ENCODE measurements around the gene COL9A3. TPM values are rescaled to one million over a fixed set of nuclear protein-coding genes. Genes with fewer than 3 reads are reported as not detected.

Gene COL9A3
- total RNA-seq, 1 donor from 2014 or later = 10.5 TPM

GRCh38 chr20:62843656-62844055 lies 26.8 kb downstream of the COL9A3 start:
- Histone ChIP-seq H2AFZ (replicated peaks) (no peak overlapping the region), H3K36me3 (no peaks in the 10 kb centered on the region), H3K27ac (no peak overlapping the region), H3K4me1 (peaks cover 6% of the 10 kb centered on the region), H3K9me3 (ENCODE audit: low read depth) (no peaks in the 10 kb centered on the region), H3K9ac (no peak overlapping the region), H3K4me3 (no peak overlapping the region), H4K20me1 (ENCODE audit: low read depth) (peaks cover 5% of the 10 kb centered on the region), H3K4me2 (no peak overlapping the region), H3K79me2 (ENCODE audit: low read depth) (no peaks in the 10 kb centered on the region), H3F3A (ENCODE audit: low read depth) (peaks cover 10% of the 10 kb centered on the region), H3K27me3 (no peaks in the 10 kb centered on the region)
- TF ChIP-seq EZH2phosphoT487 (IDR thresholded peaks at IDR 0.05) (no peak), EZH2 (IDR thresholded peaks at IDR 0.05) (no peak), CTCF (IDR thresholded peaks at IDR 0.05) (no peak)
- no peak for DNase-seq (ENCODE audit: low spot score)
- Mint-ChIP-seq H3K36me3 (peaks cover 25% of the 10 kb centered on the region), H3K27ac (no peak overlapping the region), H3K27me3 (ENCODE audit: insufficient read depth, low read depth) (peaks cover 2% of the 10 kb centered on the region), H3K4me3 (no peak overlapping the region), H3K9me3 (no peaks in the 10 kb centered on the region), H3K4me1 (peaks cover 8% of the 10 kb centered on the region)

GRCh38 chr20:62844182-62844581 lies 27.3 kb downstream of the COL9A3 start:
- H3K4me1 ChIP-seq = peaks cover 6% of the 10 kb centered on the region
- peaks cover 5% of the 10 kb centered on the region for H4K20me1 ChIP-seq (ENCODE audit: low read depth)
- H3K9me3 ChIP-seq (ENCODE audit: low read depth) = no peaks in the 10 kb centered on the region
- peaks cover 25% of the 10 kb centered on the region for H3K36me3 Mint-ChIP-seq
- H3K79me2 ChIP-seq (ENCODE audit: low read depth) = no peaks in the 10 kb centered on the region
- H3K27me3 Mint-ChIP-seq (ENCODE audit: insufficient read depth, low read depth) = peaks cover 2% of the 10 kb centered on the region
- peaks cover 10% of the 10 kb centered on the region for H3F3A ChIP-seq (ENCODE audit: low read depth)
- no peaks in the 10 kb centered on the region for H3K36me3 ChIP-seq
- H3K4me2 ChIP-seq = no peak overlapping the region
- no peaks in the 10 kb centered on the region for H3K9me3 Mint-ChIP-seq
- no peak overlapping the region for H2AFZ ChIP-seq (replicated peaks)
- H3K4me3 ChIP-seq = no peak overlapping the region
- TF ChIP-seq EZH2 (IDR thresholded peaks at IDR 0.05) (no peak), EZH2phosphoT487 (IDR thresholded peaks at IDR 0.05) (no peak), CTCF (IDR thresholded peaks at IDR 0.05) (no peak)
- no peak for DNase-seq (ENCODE audit: low spot score)
- H3K4me1 Mint-ChIP-seq = peaks cover 8% of the 10 kb centered on the region
- no peak overlapping the region for H3K9ac ChIP-seq
- H3K27ac Mint-ChIP-seq = no peak overlapping the region
- no peak overlapping the region for H3K4me3 Mint-ChIP-seq
- no peaks in the 10 kb centered on the region for H3K27me3 ChIP-seq
- H3K27ac ChIP-seq = no peak overlapping the region

GRCh38 chr20:62845416-62846160 lies 28.7 kb downstream of the COL9A3 start:
- no peak overlapping the region for H3K4me2 ChIP-seq
- Mint-ChIP-seq H3K36me3 (peaks cover 29% of the 10 kb centered on the region), H3K4me1 (peaks cover 5% of the 10 kb centered on the region), H3K27ac (no peak overlapping the region), H3K9me3 (no peaks in the 10 kb centered on the region), H3K27me3 (ENCODE audit: insufficient read depth, low read depth) (peaks cover 2% of the 10 kb centered on the region), H3K4me3 (no peak overlapping the region)
- no peak overlapping the region for H2AFZ ChIP-seq (replicated peaks)
- no peak for TF ChIP-seq CTCF (IDR thresholded peaks at IDR 0.05)
- no peak for TF ChIP-seq EZH2 (IDR thresholded peaks at IDR 0.05)
- no peak for TF ChIP-seq EZH2phosphoT487 (IDR thresholded peaks at IDR 0.05)
- no peaks in the 10 kb centered on the region for H3K79me2 ChIP-seq (ENCODE audit: low read depth)
- H3K36me3 ChIP-seq = no peaks in the 10 kb centered on the region
- H3K9me3 ChIP-seq (ENCODE audit: low read depth) = no peaks in the 10 kb centered on the region
- H4K20me1 ChIP-seq (ENCODE audit: low read depth) = peaks cover 4% of the 10 kb centered on the region
- H3K27ac ChIP-seq = no peak overlapping the region
- DNase-seq (ENCODE audit: low spot score) = no peak
- H3F3A ChIP-seq (ENCODE audit: low read depth) = peaks cover 10% of the 10 kb centered on the region
- H3K4me3 ChIP-seq = no peak overlapping the region
- peaks cover under 1% of the 10 kb centered on the region for H3K4me1 ChIP-seq
- H3K27me3 ChIP-seq = no peaks in the 10 kb centered on the region
- H3K9ac ChIP-seq = no peak overlapping the region

Data from neural progenitor cell (in vitro differentiated cells).